GM21367 (cell line): ENCODE results near the gene SEMA6B.

Source experiments
- ATAC-seq: cut with Tn5 transposase; IDR thresholded peaks from one replicate; pipeline ENCODE4 v1.9.1; 2021; ENCODE audit not compliant: unreplicated experiment

Gene SEMA6B

GRCh38 chr19:4497770-4498389 lies 61.6 kb downstream of the SEMA6B start:
- ATAC-seq, result no peak

GRCh38 chr19:4496304-4496703 lies 63.2 kb downstream of the SEMA6B start:
- ATAC-seq, result no peak

DNA sequence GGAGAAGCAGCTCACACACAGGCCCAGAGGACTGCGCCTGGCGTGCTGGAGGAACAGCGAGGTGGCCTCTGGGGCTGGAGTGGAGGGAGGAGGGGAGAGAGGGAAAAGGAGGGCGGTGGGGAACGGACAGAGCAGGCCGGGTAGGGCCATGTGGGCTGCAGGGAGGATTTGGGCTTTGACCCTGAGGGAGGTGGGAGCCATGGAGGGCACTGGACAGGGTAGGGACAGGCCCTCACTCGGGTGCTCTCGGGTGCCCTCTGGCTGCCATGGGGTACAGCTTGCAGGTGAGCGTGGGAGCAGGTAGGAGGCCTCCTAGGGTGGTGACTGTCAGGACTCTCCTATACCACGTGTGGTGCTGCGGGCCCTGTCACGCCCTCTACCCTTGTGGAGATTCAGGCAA lies 64.0 kb downstream of the SEMA6B start:
- ATAC-seq, result no peak

GRCh38 chr19:4494691-4495064 lies 64.8 kb downstream of the SEMA6B start:
- no peak for ATAC-seq

DNA sequence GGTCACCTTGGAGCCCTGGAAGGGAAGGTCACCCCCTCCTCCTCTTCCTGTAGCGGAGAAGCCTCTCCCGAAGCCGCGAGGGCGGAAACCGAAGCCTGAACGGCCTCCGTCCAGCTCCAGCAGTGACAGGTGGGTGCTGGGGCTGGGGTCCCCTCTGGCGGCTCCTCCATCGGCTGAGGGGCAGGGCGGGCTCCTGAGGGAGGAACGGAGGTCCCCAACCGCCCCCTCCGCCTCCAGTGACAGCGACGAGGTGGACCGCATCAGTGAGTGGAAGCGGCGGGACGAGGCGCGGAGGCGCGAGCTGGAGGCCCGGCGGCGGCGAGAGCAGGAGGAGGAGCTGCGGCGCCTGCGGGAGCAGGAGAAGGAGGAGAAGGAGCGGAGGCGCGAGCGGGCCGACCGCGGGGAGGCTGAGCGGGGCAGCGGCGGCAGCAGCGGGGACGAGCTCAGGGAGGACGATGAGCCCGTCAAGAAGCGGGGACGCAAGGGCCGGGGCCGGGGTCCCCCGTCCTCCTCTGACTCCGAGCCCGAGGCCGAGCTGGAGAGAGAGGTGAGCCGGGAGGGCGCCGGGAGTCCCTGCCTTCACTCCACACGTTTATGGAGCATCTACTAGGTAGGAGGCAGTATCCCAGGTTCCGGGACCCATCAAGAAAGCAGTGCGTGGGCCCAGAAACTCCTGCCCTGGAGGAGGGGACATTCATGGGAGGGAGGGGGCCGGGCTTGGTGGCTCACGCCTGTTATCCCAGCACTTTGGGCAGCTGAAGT lies 65.4 kb downstream of the SEMA6B start:
- ATAC-seq, result no peak

DNA sequence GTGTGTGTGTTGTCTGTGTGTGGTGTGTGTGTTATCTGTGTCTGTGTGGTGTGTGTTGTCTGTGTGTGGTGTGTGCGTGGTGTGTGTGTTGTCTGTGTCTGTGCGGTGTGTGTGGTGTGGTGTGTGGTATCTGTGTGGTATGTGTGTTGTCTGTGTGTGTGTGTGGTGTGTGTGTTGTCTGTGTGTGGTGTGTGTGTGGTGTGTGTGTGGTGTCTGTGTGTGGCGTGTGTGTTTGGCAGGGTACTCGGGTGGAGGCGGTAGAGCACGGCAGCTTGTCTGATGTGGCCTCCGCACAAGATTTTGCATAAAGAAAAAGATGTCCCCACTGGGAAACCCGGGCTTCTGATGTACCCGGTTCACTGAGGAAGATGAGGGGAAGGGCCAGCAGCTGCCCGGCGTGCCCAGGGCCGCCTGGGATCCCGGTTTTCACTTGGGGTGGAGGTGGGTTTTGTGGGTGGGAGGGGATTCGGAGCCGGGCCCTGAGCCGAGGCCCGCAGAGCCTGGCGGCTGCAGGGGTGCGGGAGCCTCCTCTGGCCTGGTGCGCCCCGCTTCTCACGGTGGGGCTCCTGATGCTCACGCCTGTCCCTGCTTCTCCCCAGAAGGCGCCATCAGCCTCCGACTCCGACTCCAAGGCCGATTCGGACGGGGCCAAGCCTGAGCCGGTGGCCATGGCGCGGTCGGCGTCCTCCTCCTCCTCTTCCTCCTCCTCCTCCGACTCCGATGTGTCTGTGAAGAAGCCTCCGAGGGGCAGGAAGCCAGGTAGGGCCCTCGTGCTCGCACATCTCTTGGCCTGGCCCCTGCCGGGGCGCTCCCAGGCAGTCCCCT lies 66.2 kb downstream of the SEMA6B start:
- no peak for ATAC-seq
